Heart right ventricle (tissue), 16 donors: ENCODE measurements around the gene VPREB3. TPM values are rescaled to one million over a fixed set of nuclear protein-coding genes. Genes with fewer than 3 reads are reported as not detected.

Experiments
- ATAC-seq, 8 donors: fragments of 200-7000 bp; cut with Tn5 transposase; one replicate each; pipeline ENCODE4 v1.9.1; 2020; ENCODE audit warnings: mild to moderate bottlenecking in 8 of 8, moderate library complexity in 8 of 8, moderate number of reproducible peaks in 1 of 8
- DNase-seq, 2 donors: peaks; one replicate each; pipeline ENCODE4 v3.0.0-alpha.2; 2020
- H3K27ac ChIP-seq, 10 donors: fragments of 200-600 bp; sonication (generic) in 2 of 10; one replicate each; pipeline versions ENCODE4 v1.5.0 to v1.8.0; 2020 to 2022; ENCODE audit warnings: mild to moderate bottlenecking in 3 of 10
- H3K27me3 ChIP-seq, 7 donors: fragments of 200-600 bp; one replicate each; pipeline ENCODE4 v1.8.0; 2021 to 2022; ENCODE audit warnings: mild to moderate bottlenecking in 2 of 7
- H3K36me3 ChIP-seq, 9 donors: fragments of 200-600 bp; sonication (generic) in 1 of 9; one replicate each; pipeline versions ENCODE4 v1.5.0 to v1.8.0; 2020 to 2022; ENCODE audit warnings: mild to moderate bottlenecking in 2 of 9
- H3K4me1 ChIP-seq, 9 donors: fragments of 200-600 bp; sonication (generic) in 1 of 9; one replicate each; pipeline versions ENCODE4 v1.5.0 to v1.8.0; 2020 to 2022; ENCODE audit warnings: mild to moderate bottlenecking in 4 of 9
- H3K4me3 ChIP-seq, 10 donors: fragments of 200-600 bp; sonication (generic) in 2 of 10; one replicate each; pipeline versions ENCODE4 v1.5.0 to v1.8.0; 2020 to 2022; ENCODE audit warnings: mild to moderate bottlenecking in 7 of 10, moderate library complexity in 2 of 10
- H3K9me3 ChIP-seq, 11 donors: fragments of 200-600 bp in 10 of 11; sonication (generic) in 2 of 11; one replicate each; pipeline versions ENCODE4 v1.5.0 to v1.8.0; 2013 to 2022; ENCODE audit warnings: mild to moderate bottlenecking in 2 of 11, control low read depth in 1 of 11, moderate library complexity in 1 of 11
- CTCF ChIP-seq, 9 donors: fragments of 200-600 bp; sonication (generic) in 2 of 9; IDR thresholded peaks; one replicate each; pipeline versions ENCODE4 v1.5.0 to v1.8.0; 2021 to 2022; ENCODE audit warnings: antibody characterized with exemption in 9 of 9, mild to moderate bottlenecking in 5 of 9, moderate library complexity in 1 of 9
- WGBS, 2 donors: extraction: QIAGEN DNeasy Blood & Tissue Kit; methylation state at CpG; one replicate each; pipeline ENCODE4 v1.1.7; 2013; ENCODE audit warnings: inconsistent platforms in 1 of 2; 5-methylcytosine and 5-hydroxymethylcytosine counted together
- intact Hi-C, 10 donors: fragments of 100-400 bp; cut with DNase I; formaldehyde crosslinking; loops; one replicate each; pipeline versions ENCODE4 v1.11.1 to v1.14.2; 2022
- polyA plus RNA-seq, 2 donors: library from polyadenylated mRNA; stranded (reverse); fragments of 200-250 nt; gene quantifications; one replicate each; pipeline ENCODE4 v1.2.3, GENCODE V29; 2013
- total RNA-seq, 10 donors: library from RNA; stranded (reverse); fragmentation: NEBNext Ultra II Directional in 3 of 10; extraction: Animal tissue kit (Norgen Biotek cat#: 25700) in 3 of 10; gene quantifications; one replicate each; pipeline versions ENCODE4 v1.2.1 to v1.2.4, GENCODE V29; 2021 to 2023
- donor health status: Arrhythmogenic right ventricular cardiomyopathy.
- donor health status: ischemic (EF 13 %, LVEDD 7.1; RV severe dilation, severe dysfunction).
- donor health status: healthy with polysubstance abuse.
- donor health status: DM: no; HTN: yes; CAD: no.
- donor health status: DM: no; HTN: no; CAD: no.
- donor health status: ischemic (EF 25% LVEDD 6.9; RV normal size, moderate dysfunction).
- donor health status: ischemic (EF 25% LVEDD 5.7; RV mildly dilated, moderate dysfunction).
- donor health status: healthy.
- donor health status: DM: yes; HTN: yes; CAD: no.
- donor health status: Ischemic cardiomyopathy.
- donor health status: ischemic (EF 35%, LVEDD 5.7; RV mildly dilated, moderate dysfunction).
- donor health status: nonischemic (EF 11% LVEDD 7.7; RV severe dilation, severe dysfunction).
- donor health status: DM: yes; HTN: yes; CAD: no.
- donor health status: PGD.
- donor health status: ischemic (EF 29% LVEDD 5.4; RV normal size, mild dysfunction).
- donor health status: nonischemic (EF 23%, LVEDD 6.1; RV moderate dilation, normal function).

VPREB3 gene
- total and polyA plus RNA-seq, 12 donors, result 0.56 to 2.5 (median 0.96) TPM; not detected in 4

GRCh38 chr22:23784215-23784732 is 30.0 kb upstream of the VPREB3 start:
- TF ChIP-seq CTCF (IDR thresholded peaks at IDR 0.05), result no peak
- H3K27me3 ChIP-seq, result no peaks in the 10 kb centered on the region
- H3K36me3 ChIP-seq, result peaks cover 0 to 11% (median 0%) of the 10 kb centered on the region in 9 donors
- DNase-seq (no peak), ATAC-seq (no peak)
- H3K4me3 ChIP-seq, result no peak overlapping the region
- 84 to 89% methylated on average over 8 of the region's 8 CpGs for WGBS, 2 donors
- peaks cover 7 to 33% (median 26%) of the 10 kb centered on the region in 9 donors for H3K4me1 ChIP-seq
- H3K27ac ChIP-seq, result no peak overlapping the region
- intact Hi-C loops, result no loop called here
- H3K9me3 ChIP-seq, result no peaks in the 10 kb centered on the region

- 85 to 86% methylated on average over 15 of the region's 15 CpGs for WGBS, 2 donors
- no peak overlapping the region for H3K4me3 ChIP-seq
- no peak for TF ChIP-seq CTCF (IDR thresholded peaks at IDR 0.05)
- no peak for DNase-seq
- H3K27ac ChIP-seq, result no peak overlapping the region
- no peaks in the 10 kb centered on the region for H3K27me3 ChIP-seq
- peaks cover 6 to 25% (median 18%) of the 10 kb centered on the region in 9 donors for H3K4me1 ChIP-seq
- no peak for ATAC-seq
- peaks cover 0 to 4% (median 0%) of the 10 kb centered on the region in 9 donors for H3K36me3 ChIP-seq
- intact Hi-C loops, result no loop called here
- no peaks in the 10 kb centered on the region for H3K9me3 ChIP-seq
Measured at GRCh38 chr22:23783265-23784150, 29.3 kb upstream of the VPREB3 start.

- H3K9me3 ChIP-seq, result no peaks in the 10 kb centered on the region
- no peak for ATAC-seq
Measured at GRCh38 chr22:23782703-23783102, 28.5 kb upstream of the VPREB3 start.

More at GRCh38 chr22:23782703-23783102, 28.5 kb upstream of the VPREB3 start:
- no peak for DNase-seq
- Histone ChIP-seq H3K27ac (no peak overlapping the region), H3K4me1 (peaks cover 6 to 22% (median 10%) of the 10 kb centered on the region in 9 donors), H3K4me3 (no peak overlapping the region), H3K36me3 (peaks cover 0 to 3% (median 0%) of the 10 kb centered on the region in 9 donors), H3K27me3 (no peaks in the 10 kb centered on the region)
- no peak for TF ChIP-seq CTCF (IDR thresholded peaks at IDR 0.05)
- WGBS, 2 donors, result 94 to 100% methylated on average over 1 of the region's 1 CpG
- intact Hi-C loops, result no loop called here
